ENCODE results near the gene MTMR2. TPM values are rescaled to one million over a fixed set of nuclear protein-coding genes. Genes with fewer than 3 reads are reported as not detected.

Gene MTMR2
- total RNA-seq, 1 donor from 2014 or later: 68.9 TPM

GRCh38 chr11:95922536-95923438 lies 1.1 kb downstream of the MTMR2 start:
- H3F3A ChIP-seq (ENCODE audit: low read depth): peaks cover 14% of the 10 kb centered on the region
- Mint-ChIP-seq H3K4me1 (peaks cover 22% of the 10 kb centered on the region), H3K4me3 (peak overlapping the region; percentile 100), H3K9me3 (no peaks in the 10 kb centered on the region), H3K36me3 (no peaks in the 10 kb centered on the region), H3K27me3 (ENCODE audit: insufficient read depth, low read depth) (no peaks in the 10 kb centered on the region), H3K27ac (peak overlapping the region; percentile 95)
- H3K4me2 ChIP-seq: peak overlapping the region; percentile 83
- H3K27ac ChIP-seq: peak overlapping the region; percentile 22
- no peak for DNase-seq (ENCODE audit: low spot score)
- H3K27me3 ChIP-seq: no peaks in the 10 kb centered on the region
- H3K9me3 ChIP-seq (ENCODE audit: low read depth): no peaks in the 10 kb centered on the region
- no peaks in the 10 kb centered on the region for H3K36me3 ChIP-seq
- no peaks in the 10 kb centered on the region for H4K20me1 ChIP-seq (ENCODE audit: low read depth)
- H2AFZ ChIP-seq (replicated peaks): peak overlapping the region; percentile 74
- H3K9ac ChIP-seq: peak overlapping the region; percentile 77
- H3K4me3 ChIP-seq: peak overlapping the region; percentile 83
- H3K4me1 ChIP-seq: peaks cover 18% of the 10 kb centered on the region
- peaks cover 74% of the 10 kb centered on the region for H3K79me2 ChIP-seq (ENCODE audit: low read depth)
- no peak for TF ChIP-seq CTCF (IDR thresholded peaks at IDR 0.05)
- TF ChIP-seq EZH2 (IDR thresholded peaks at IDR 0.05): no peak
- TF ChIP-seq EZH2phosphoT487 (IDR thresholded peaks at IDR 0.05): no peak

- Histone ChIP-seq H2AFZ (replicated peaks) (no peak overlapping the region), H3K36me3 (no peaks in the 10 kb centered on the region), H3K79me2 (ENCODE audit: low read depth) (peaks cover 81% of the 10 kb centered on the region), H3K27me3 (no peaks in the 10 kb centered on the region), H3K4me1 (peaks cover 18% of the 10 kb centered on the region), H3F3A (ENCODE audit: low read depth) (peaks cover 14% of the 10 kb centered on the region), H3K4me3 (peak overlapping the region; percentile 83), H3K9me3 (ENCODE audit: low read depth) (no peaks in the 10 kb centered on the region), H3K4me2 (peak overlapping the region; percentile 83), H3K27ac (no peak overlapping the region), H4K20me1 (ENCODE audit: low read depth) (no peaks in the 10 kb centered on the region), H3K9ac (no peak overlapping the region)
- no peak for DNase-seq (ENCODE audit: low spot score)
- peaks cover 22% of the 10 kb centered on the region for H3K4me1 Mint-ChIP-seq
- no peaks in the 10 kb centered on the region for H3K36me3 Mint-ChIP-seq
- H3K4me3 Mint-ChIP-seq: peak overlapping the region; percentile 100
- no peak overlapping the region for H3K27ac Mint-ChIP-seq
- TF ChIP-seq CTCF (IDR thresholded peaks at IDR 0.05): no peak
- TF ChIP-seq EZH2 (IDR thresholded peaks at IDR 0.05): no peak
- TF ChIP-seq EZH2phosphoT487 (IDR thresholded peaks at IDR 0.05): no peak
- H3K27me3 Mint-ChIP-seq (ENCODE audit: insufficient read depth, low read depth): no peaks in the 10 kb centered on the region
- no peaks in the 10 kb centered on the region for H3K9me3 Mint-ChIP-seq
Measured at GRCh38 chr11:95922099-95922498, 1.8 kb downstream of the MTMR2 start.

- H4K20me1 ChIP-seq (ENCODE audit: low read depth): peaks cover 4% of the 10 kb centered on the region
- H3K4me2 ChIP-seq: no peak overlapping the region
- DNase-seq (ENCODE audit: low spot score): no peak
- H3K27me3 ChIP-seq: no peaks in the 10 kb centered on the region
- Mint-ChIP-seq H3K4me3 (no peak overlapping the region), H3K36me3 (no peaks in the 10 kb centered on the region), H3K4me1 (peaks cover 22% of the 10 kb centered on the region), H3K27ac (no peak overlapping the region), H3K9me3 (no peaks in the 10 kb centered on the region), H3K27me3 (ENCODE audit: insufficient read depth, low read depth) (no peaks in the 10 kb centered on the region)
- no peak overlapping the region for H3K4me3 ChIP-seq
- H3K79me2 ChIP-seq (ENCODE audit: low read depth): peaks cover 96% of the 10 kb centered on the region
- H2AFZ ChIP-seq (replicated peaks): no peak overlapping the region
- H3F3A ChIP-seq (ENCODE audit: low read depth): peaks cover 14% of the 10 kb centered on the region
- peaks cover 18% of the 10 kb centered on the region for H3K4me1 ChIP-seq
- H3K9ac ChIP-seq: no peak overlapping the region
- TF ChIP-seq EZH2phosphoT487 (IDR thresholded peaks at IDR 0.05): no peak
- no peaks in the 10 kb centered on the region for H3K9me3 ChIP-seq (ENCODE audit: low read depth)
- H3K36me3 ChIP-seq: no peaks in the 10 kb centered on the region
- H3K27ac ChIP-seq: no peak overlapping the region
Measured at GRCh38 chr11:95920460-95921105, 3.3 kb downstream of the MTMR2 start.

Data from neural progenitor cell (in vitro differentiated cells).